ENCODE measurements around the gene AOC2. TPM values are rescaled to one million over a fixed set of nuclear protein-coding genes. Genes with fewer than 3 reads are reported as not detected.
A peak's percentile ranks its signal among the peaks of the same experiment; 100 is the strongest.

Gene AOC2
- total and polyA plus RNA-seq, 2 of the 13 experiments (the other 11 are each of a cell fraction or from before 2014, with no cell fraction given), result 1.2 to 3.3 TPM

DNA sequence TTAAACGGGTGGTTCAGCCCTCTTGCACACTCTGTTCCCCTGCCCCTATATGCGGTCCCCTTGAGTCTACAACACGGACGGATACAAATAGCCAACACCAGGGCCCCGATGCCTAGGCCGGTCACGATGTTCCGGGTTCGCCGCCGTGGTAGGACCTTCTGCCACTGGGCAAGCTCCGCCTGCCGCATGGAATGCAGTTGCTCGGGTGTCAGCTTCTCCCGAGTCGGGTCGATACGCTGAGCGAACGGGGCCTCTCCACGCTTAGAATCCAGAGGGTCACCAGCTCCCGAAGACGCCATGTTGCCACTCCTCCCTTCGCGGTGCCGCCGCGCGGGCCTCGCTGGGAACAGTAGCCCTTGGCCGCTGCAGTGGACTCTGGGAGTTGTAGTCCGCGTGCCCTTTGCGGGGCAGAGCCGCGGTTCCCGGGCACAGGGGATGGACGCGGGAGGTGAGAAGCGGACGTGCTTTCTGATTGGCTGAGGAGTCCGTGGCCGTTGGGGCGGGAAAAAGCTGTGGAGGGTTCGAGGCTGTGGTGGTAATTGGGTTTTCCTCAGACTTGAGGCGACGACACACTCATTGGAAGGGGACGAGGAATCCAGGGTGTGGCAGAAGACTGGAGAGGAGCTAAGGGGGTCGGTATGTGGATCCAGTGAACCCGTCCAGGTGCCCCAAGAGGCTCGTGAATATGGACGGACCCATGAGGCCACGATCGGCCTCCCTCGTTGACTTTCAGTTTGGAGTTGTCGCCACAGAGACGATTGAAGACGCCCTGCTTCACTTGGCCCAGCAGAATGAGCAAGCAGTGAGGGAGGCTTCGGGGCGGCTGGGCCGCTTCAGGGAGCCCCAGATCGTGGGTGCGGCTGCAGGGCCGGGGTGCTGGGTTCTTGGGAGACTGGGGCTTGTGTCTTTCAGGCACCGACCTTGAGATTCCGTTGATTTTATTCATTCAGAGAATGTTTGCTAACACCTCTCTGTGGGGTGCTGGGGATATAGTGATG is 45.7 kb upstream of the AOC2 start, which contains the start of the genes CNTD1 and COA3 (continued):
- TF ChIP-seq, protein P1, sequence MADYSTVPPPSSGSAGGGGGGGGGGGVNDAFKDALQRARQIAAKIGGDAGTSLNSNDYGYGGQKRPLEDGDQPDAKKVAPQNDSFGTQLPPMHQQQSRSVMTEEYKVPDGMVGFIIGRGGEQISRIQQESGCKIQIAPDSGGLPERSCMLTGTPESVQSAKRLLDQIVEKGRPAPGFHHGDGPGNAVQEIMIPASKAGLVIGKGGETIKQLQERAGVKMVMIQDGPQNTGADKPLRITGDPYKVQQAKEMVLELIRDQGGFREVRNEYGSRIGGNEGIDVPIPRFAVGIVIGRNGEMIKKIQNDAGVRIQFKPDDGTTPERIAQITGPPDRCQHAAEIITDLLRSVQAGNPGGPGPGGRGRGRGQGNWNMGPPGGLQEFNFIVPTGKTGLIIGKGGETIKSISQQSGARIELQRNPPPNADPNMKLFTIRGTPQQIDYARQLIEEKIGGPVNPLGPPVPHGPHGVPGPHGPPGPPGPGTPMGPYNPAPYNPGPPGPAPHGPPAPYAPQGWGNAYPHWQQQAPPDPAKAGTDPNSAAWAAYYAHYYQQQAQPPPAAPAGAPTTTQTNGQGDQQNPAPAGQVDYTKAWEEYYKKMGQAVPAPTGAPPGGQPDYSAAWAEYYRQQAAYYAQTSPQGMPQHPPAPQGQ (CRISPR knock-in tag; IDR thresholded peaks at IDR 0.05; ENCODE audit: borderline replicate concordance), result peak; percentile 92
- no peak for TF ChIP-seq STAG1 (CRISPR knock-in tag; IDR thresholded peaks at IDR 0.05)
- peak; percentile 86 for TF ChIP-seq ASH2L (IDR thresholded peaks at IDR 0.05; ENCODE audit: insufficient read length, low read depth, low read length)
- no peak for TF ChIP-seq MTA3 (CRISPR knock-in tag; IDR thresholded peaks at IDR 0.05)
- TF ChIP-seq, protein P2, sequence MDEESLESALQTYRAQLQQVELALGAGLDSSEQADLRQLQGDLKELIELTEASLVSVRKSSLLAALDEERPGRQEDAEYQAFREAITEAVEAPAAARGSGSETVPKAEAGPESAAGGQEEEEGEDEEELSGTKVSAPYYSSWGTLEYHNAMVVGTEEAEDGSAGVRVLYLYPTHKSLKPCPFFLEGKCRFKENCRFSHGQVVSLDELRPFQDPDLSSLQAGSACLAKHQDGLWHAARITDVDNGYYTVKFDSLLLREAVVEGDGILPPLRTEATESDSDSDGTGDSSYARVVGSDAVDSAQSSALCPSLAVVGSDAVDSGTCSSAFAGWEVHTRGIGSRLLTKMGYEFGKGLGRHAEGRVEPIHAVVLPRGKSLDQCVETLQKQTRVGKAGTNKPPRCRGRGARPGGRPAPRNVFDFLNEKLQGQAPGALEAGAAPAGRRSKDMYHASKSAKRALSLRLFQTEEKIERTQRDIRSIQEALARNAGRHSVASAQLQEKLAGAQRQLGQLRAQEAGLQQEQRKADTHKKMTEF (CRISPR knock-in tag; IDR thresholded peaks at IDR 0.05), result peak; percentile 84
- 0 out of 2 replicates have a peak, but pooled peaks have one; percentile 81 for TF ChIP-seq GLI4 (CRISPR knock-in tag; IDR thresholded peaks at IDR 0.05; ENCODE audit: borderline replicate concordance)
- TF ChIP-seq, protein P3, sequence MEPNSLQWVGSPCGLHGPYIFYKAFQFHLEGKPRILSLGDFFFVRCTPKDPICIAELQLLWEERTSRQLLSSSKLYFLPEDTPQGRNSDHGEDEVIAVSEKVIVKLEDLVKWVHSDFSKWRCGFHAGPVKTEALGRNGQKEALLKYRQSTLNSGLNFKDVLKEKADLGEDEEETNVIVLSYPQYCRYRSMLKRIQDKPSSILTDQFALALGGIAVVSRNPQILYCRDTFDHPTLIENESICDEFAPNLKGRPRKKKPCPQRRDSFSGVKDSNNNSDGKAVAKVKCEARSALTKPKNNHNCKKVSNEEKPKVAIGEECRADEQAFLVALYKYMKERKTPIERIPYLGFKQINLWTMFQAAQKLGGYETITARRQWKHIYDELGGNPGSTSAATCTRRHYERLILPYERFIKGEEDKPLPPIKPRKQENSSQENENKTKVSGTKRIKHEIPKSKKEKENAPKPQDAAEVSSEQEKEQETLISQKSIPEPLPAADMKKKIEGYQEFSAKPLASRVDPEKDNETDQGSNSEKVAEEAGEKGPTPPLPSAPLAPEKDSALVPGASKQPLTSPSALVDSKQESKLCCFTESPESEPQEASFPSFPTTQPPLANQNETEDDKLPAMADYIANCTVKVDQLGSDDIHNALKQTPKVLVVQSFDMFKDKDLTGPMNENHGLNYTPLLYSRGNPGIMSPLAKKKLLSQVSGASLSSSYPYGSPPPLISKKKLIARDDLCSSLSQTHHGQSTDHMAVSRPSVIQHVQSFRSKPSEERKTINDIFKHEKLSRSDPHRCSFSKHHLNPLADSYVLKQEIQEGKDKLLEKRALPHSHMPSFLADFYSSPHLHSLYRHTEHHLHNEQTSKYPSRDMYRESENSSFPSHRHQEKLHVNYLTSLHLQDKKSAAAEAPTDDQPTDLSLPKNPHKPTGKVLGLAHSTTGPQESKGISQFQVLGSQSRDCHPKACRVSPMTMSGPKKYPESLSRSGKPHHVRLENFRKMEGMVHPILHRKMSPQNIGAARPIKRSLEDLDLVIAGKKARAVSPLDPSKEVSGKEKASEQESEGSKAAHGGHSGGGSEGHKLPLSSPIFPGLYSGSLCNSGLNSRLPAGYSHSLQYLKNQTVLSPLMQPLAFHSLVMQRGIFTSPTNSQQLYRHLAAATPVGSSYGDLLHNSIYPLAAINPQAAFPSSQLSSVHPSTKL (CRISPR knock-in tag; IDR thresholded peaks at IDR 0.05), result peak; percentile 71
- no peak for TF ChIP-seq POLR2AphosphoS2 (IDR thresholded peaks at IDR 0.05; ENCODE audit: low read depth, low read length)
- TF ChIP-seq HCFC1 (IDR thresholded peaks at IDR 0.05; ENCODE audit: low read depth, low read length), result peak; percentile 94
- TF ChIP-seq MIER3 (CRISPR knock-in tag; IDR thresholded peaks at IDR 0.05; ENCODE audit: borderline replicate concordance), result peak; percentile 97
- TF ChIP-seq ZSCAN9 (CRISPR knock-in tag; IDR thresholded peaks at IDR 0.05; ENCODE audit: borderline replicate concordance), result peak; percentile 93; the same call in 1 of the 2 replicates
- TF ChIP-seq ZSCAN30 (CRISPR knock-in tag; IDR thresholded peaks at IDR 0.05), result no peak
- peak; percentile 40; the same call in 1 of the 2 replicates for TF ChIP-seq ZBTB7B (CRISPR knock-in tag; IDR thresholded peaks at IDR 0.05)
- TF ChIP-seq THYN1 (CRISPR knock-in tag; IDR thresholded peaks at IDR 0.05; ENCODE audit: borderline replicate concordance, low read depth), result no peak
- no peak for TF ChIP-seq MLLT10 (CRISPR knock-in tag; IDR thresholded peaks at IDR 0.05)
- TF ChIP-seq RFX3 (CRISPR knock-in tag; IDR thresholded peaks at IDR 0.05), result no peak; the same call in 1 of the 2 replicates
- TF ChIP-seq, protein P4, sequence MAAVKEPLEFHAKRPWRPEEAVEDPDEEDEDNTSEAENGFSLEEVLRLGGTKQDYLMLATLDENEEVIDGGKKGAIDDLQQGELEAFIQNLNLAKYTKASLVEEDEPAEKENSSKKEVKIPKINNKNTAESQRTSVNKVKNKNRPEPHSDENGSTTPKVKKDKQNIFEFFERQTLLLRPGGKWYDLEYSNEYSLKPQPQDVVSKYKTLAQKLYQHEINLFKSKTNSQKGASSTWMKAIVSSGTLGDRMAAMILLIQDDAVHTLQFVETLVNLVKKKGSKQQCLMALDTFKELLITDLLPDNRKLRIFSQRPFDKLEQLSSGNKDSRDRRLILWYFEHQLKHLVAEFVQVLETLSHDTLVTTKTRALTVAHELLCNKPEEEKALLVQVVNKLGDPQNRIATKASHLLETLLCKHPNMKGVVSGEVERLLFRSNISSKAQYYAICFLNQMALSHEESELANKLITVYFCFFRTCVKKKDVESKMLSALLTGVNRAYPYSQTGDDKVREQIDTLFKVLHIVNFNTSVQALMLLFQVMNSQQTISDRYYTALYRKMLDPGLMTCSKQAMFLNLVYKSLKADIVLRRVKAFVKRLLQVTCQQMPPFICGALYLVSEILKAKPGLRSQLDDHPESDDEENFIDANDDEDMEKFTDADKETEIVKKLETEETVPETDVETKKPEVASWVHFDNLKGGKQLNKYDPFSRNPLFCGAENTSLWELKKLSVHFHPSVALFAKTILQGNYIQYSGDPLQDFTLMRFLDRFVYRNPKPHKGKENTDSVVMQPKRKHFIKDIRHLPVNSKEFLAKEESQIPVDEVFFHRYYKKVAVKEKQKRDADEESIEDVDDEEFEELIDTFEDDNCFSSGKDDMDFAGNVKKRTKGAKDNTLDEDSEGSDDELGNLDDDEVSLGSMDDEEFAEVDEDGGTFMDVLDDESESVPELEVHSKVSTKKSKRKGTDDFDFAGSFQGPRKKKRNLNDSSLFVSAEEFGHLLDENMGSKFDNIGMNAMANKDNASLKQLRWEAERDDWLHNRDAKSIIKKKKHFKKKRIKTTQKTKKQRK (IDR thresholded peaks at IDR 0.05; ENCODE audit: low read length), result no peak
- TF ChIP-seq ZNF782 (CRISPR knock-in tag; IDR thresholded peaks at IDR 0.05; ENCODE audit: borderline replicate concordance), result peak; percentile 86; the same call in 1 of the 2 replicates

Measured in HepG2 (cell line).